ENCODE measurements around the gene CNIH3.

DNA sequence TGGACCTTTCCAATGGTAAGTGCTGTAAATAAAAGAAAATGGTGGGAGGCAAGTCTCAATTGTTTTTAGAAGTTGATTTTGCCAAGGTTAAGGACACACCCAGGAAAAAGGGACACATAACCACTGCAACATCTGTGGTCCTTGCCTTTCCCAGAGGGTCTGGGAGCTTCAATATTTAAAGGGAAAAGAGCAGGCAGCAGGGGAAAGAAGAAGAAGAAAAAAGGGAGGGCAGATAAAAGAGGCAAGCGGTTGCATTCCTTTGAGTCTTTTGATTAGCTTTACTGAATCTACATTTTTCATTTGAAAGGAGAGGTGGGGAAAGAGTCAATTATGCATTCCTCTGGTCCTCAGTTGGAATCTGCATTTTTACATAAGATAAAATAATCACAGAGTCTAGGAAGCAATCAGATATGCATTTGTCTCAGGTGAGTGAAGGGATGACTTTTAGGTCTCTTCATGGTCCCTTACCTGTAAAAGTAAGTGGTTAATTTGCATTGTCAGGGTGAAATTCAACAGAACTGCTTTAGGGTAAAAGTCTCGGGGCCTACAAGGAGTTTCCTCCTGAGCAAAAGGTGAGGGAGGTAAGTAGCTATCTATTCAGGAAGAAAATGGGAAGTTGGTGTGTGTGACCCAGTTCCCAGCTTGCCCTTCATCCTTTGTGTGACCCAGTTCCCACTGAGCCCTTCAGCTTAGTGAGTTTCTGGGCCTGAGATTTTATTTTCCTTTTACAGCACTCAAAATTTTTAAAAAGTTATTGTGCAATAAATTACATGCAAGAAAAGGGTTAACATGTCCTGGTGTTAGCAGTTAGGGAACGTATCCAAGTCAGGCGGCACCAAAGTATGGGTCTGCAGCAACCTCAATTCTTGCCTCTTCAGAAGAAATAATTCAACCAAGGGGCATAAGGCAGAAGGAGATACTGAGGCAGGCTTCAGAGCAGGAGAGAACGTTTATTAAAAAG is 8.6 kb upstream of the CNIH3 start:
- TF ChIP-seq POLR2A (IDR thresholded peaks at IDR 0.05), result no peak
- TF ChIP-seq, protein P1, sequence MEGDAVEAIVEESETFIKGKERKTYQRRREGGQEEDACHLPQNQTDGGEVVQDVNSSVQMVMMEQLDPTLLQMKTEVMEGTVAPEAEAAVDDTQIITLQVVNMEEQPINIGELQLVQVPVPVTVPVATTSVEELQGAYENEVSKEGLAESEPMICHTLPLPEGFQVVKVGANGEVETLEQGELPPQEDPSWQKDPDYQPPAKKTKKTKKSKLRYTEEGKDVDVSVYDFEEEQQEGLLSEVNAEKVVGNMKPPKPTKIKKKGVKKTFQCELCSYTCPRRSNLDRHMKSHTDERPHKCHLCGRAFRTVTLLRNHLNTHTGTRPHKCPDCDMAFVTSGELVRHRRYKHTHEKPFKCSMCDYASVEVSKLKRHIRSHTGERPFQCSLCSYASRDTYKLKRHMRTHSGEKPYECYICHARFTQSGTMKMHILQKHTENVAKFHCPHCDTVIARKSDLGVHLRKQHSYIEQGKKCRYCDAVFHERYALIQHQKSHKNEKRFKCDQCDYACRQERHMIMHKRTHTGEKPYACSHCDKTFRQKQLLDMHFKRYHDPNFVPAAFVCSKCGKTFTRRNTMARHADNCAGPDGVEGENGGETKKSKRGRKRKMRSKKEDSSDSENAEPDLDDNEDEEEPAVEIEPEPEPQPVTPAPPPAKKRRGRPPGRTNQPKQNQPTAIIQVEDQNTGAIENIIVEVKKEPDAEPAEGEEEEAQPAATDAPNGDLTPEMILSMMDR (IDR thresholded peaks at IDR 0.05), result no peak

Measured in breast epithelium (tissue), 3 donors.